ENCODE data around the gene ANTKMT.
"Not testable (repeated sequence)": the region's sequence is repeated elsewhere in the genome, so short reads cannot be mapped to it uniquely, and the experiment has no call there.

Gene ANTKMT

GRCh38 chr16:743794-744500, 23.0 kb downstream of the ANTKMT start:
- no peak for DNase-seq (ENCODE audit: low read depth)

GRCh38 chr16:745739-746138, 24.8 kb downstream of the ANTKMT start:
- no peak for DNase-seq (ENCODE audit: low read depth)

GRCh38 chr16:746637-747036, 25.7 kb downstream of the ANTKMT start:
- no peak for DNase-seq (ENCODE audit: low read depth)

- DNase-seq (ENCODE audit: low read depth) = no peak
These were observed 27.2 kb downstream of the ANTKMT start for GRCh38 chr16:747978-748746.

GRCh38 chr16:749010-749409, 28.1 kb downstream of the ANTKMT start:
- no peak for DNase-seq (ENCODE audit: low read depth)

- DNase-seq (ENCODE audit: low read depth) = no peak
These were observed 29.5 kb downstream of the ANTKMT start for GRCh38 chr16:750485-750884.

- DNase-seq (ENCODE audit: low read depth) = no peak
These were observed 30.4 kb downstream of the ANTKMT start for GRCh38 chr16:751152-752006.

- no peak for DNase-seq (ENCODE audit: low read depth)
These were observed 31.0 kb downstream of the ANTKMT start for GRCh38 chr16:752007-752312.

- DNase-seq (ENCODE audit: low read depth) = not testable (repeated sequence)
These were observed 33.2 kb downstream of the ANTKMT start for GRCh38 chr16:754121-754607.

- DNase-seq (ENCODE audit: low read depth) = no peak
These were observed 33.7 kb downstream of the ANTKMT start for GRCh38 chr16:754656-755055.

GRCh38 chr16:756428-756827, 35.5 kb downstream of the ANTKMT start:
- no peak for DNase-seq (ENCODE audit: low read depth)

GRCh38 chr16:759110-759910, 38.4 kb downstream of the ANTKMT start:
- no peak for DNase-seq (ENCODE audit: low read depth)

- no peak for DNase-seq (ENCODE audit: low read depth)
These were observed 39.1 kb downstream of the ANTKMT start for GRCh38 chr16:760065-760464.

GRCh38 chr16:760545-761343, 39.8 kb downstream of the ANTKMT start, which contains the start of gene MSLN:
Gene MSLN, plus strand, starts transcription at chr16:760734. Its CDS starts 1,947 bp downstream, at chr16:762681.
- peak; percentile 22 for DNase-seq (ENCODE audit: low read depth)

GRCh38 chr16:761625-762513, 40.9 kb downstream of the ANTKMT start:
- no peak for DNase-seq (ENCODE audit: low read depth)

GRCh38 chr16:762595-763268, 41.8 kb downstream of the ANTKMT start:
- no peak for DNase-seq (ENCODE audit: low read depth)

- DNase-seq (ENCODE audit: low read depth) = no peak
These were observed 42.6 kb downstream of the ANTKMT start for GRCh38 chr16:763369-764183.

- DNase-seq (ENCODE audit: low read depth) = no peak
These were observed 43.3 kb downstream of the ANTKMT start for GRCh38 chr16:764184-764750.
